Activated CD4-positive, CD25-positive, alpha-beta regulatory T cell (primary cell): Measurements from ENCODE around the gene CTRB1.
"Not testable (repeated sequence)": the region's sequence is repeated elsewhere in the genome, so short reads cannot be mapped to it uniquely, and the experiment has no call there.

Source experiments
- DNase-seq, 4 experiments: peaks; one replicate each; lab custom pipeline; 2025; lab: John Stamatoyannopoulos, UW

Gene CTRB1

DNA sequence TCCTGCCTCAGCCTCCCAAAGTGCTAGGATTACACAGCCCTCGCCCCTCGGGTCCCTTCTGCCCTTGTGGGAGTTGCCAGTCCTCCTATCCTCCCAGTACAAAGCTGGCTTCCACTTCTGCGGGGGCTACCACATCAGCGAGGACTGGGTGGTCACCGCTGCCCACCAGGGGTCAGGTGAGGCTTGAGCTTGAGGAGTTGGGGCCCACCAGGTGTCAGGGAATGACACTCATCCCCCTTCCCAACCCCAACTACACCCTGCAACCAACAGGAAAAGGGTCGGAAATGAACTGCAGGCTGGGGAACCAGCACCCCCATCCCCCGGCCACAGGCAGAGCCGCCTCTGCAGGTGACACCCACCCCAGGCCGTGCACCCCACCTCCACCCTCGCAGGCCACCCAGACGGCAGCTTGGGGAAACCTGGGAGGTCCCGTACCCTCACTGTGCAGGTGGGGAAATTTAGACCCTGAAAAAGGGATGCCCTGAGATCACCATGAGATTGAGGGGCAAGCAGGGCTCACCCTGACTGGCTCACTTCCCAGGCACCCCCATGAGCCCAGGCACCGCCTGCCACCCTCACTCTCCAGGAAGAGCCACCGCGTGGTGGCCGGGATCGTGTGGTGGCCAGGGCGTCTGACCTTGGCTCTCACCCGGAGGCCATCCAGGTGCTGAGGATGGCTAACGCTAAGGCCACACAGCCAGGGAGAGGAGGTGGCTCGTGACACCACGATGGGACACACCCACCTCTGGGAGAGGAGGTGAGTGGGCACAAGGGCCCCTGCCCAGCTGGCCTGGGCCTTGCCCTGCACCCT is 8.0 kb downstream of the CTRB1 start:
- DNase-seq, result no peak

DNA sequence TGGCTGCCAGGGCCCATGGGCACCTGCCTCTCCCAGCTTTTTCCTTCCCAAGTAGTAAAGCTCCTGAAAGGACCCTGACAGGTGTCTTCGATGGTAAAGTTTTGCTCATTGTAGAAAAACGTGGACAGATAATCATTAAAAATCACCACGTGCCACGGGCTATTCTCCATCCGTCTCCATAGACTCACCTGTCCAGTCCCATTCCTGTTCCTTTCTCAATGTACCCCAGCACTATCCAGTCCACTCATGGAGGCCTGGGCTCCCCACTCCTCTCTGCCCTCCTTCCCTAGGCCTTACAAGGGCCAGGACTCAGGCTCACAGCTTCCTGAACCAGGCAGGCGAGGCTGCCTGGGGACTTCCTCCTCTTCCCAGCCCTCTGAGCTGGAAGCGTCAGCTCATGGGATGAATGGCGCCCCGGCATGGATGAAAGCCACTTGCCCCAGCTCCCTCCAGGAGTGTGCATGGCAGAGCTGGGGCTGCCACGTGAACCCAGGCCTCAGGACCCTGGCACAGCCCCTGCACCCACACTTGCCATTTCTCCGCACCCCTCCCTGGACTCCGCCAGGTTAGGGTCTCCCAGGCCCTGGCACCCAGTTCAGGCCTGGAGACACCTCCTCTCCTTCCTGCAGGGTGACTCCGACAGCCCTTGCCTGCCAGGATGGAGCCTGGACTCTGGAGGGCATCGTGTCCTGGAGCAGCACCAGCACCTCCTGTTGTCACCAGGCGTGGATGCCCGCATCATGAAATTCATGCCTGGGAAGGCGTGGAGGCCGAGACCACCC is 8.8 kb downstream of the CTRB1 start:
- no peak for DNase-seq

DNA sequence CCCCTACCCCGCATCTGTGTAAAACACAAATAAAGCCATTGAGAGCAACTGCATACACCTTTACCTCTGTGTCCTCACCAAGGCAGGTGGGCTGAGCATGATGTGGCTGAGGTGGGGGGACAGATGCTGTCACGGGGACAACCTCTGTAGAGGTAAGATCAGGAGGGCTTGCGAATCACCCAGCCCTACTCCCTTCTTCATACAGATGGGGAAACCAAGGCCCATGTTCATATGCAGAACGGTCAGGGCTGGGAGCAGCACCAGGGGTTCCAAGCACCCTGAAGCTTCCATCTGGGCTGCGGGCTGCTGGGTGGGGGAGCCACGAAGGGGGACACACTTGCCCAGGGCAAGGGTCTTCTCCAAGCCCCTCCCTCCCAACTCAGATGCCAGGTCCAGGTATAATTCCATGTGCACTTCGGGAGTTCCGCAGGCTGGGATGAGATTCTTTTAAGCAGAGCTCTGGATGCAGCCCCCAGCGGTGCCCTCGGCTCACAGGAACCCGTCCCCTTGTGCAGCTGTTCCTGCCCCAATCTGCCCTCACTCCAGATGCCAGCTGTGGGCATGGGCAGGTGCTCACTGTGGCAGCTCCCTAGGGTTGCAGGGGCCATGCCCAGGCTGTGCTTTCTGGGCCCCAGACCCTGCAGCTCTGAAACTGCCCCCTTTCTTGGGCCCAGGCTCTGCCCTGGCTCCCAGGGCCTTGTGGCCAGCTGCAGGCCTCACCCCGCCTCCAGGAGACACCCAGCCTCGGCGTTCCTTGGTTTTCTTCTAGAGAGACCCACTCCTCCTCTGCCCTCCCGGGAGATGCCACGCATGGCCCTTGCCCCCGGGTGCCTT is 9.6 kb downstream of the CTRB1 start:
- DNase-seq, result no peak

DNA sequence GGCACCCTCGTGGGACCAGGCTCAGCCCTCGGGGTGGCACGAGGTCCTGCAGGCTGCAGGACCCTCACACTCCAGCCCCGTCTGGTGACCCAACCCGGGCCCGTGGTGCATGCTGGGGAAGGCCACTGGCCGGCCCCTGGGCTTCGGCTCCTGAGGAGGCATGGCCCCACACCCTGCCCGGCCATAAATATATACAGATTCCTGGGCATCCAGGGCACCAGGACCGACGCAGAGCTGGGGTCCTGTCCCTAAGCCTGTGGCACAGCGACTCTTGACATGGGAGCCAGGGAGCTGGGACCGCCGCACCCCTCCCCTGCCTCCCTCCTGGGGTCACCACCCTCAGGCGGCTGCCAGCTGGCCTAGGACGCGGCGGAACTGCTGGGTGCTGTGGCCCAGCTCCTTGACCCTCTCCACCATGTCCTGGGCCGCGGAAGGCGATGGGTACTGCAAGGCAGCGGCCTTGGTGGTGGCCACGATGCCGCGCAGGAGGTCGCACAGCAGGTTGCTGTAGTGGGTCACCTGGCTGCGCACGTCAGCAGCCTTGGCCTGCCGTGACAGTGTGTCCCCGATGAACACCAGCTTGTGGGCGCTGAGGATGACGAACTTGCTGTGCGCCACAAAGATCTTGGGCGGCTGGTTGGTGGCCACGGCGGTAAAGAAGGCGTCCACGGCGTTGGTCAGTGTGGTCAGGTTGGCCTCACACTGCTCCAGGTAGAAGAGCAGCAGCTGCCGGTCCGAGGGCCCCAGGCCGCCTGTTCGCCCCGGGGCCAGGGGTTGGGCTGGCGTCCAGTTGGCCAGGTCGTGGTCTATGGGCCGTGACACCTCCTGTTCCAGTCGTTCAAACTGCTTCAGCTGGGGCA is 10.6 kb downstream of the CTRB1 start:
- DNase-seq, result no peak

DNA sequence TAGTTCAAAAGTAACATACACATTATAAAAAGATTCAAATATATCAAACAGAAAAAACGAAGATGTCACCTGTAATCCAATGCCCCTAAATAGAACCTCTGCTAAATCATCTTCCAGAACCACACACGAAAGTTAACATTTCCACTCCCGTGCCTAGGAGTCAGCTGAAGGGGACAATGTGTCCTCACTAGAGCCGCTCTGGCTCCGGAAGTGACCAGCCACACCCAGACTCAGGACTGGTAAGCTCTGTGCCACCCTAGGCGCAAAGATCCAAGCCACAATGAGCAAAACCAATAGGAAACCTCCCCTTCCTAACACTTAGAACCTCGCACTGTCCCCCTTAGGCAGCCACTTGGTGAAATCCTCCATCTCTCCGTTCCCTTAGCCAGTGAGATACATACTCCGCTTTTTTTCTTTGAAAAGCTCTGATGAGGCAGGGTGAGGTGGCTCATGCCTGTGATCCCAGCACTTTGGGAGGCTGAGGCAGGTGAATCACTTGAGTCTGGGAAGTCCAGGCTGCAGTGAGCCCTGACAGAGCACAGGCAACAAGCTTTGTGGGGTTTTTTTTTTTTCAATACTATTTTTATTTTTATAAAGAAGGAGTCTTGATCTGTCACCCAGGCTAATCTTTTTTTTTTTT is 11.8 kb downstream of the CTRB1 start:
- no peak for DNase-seq

DNA sequence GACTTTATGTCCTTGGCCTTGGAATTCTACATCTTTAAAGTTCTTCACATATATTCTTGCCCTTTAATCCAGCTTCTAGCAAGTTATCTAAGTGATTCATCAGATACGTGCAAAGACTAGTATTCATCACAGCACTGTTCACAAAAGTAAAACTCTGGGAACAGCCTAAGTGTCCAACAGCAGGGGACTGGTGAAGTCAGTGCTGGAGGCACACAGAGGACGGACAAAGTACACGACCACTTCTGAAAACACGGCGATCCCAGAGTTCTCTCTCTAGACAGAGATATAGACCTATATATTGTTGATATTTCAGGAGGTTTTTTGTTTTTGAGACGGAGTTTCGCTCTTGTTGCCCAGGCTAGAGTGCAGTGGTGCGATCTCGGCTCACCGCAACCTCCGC is 12.8 kb downstream of the CTRB1 start:
- DNase-seq, result no peak

- no peak for DNase-seq
Observed at GRCh38 chr16:75233611-75233938, 14.8 kb downstream of the CTRB1 start.

DNA sequence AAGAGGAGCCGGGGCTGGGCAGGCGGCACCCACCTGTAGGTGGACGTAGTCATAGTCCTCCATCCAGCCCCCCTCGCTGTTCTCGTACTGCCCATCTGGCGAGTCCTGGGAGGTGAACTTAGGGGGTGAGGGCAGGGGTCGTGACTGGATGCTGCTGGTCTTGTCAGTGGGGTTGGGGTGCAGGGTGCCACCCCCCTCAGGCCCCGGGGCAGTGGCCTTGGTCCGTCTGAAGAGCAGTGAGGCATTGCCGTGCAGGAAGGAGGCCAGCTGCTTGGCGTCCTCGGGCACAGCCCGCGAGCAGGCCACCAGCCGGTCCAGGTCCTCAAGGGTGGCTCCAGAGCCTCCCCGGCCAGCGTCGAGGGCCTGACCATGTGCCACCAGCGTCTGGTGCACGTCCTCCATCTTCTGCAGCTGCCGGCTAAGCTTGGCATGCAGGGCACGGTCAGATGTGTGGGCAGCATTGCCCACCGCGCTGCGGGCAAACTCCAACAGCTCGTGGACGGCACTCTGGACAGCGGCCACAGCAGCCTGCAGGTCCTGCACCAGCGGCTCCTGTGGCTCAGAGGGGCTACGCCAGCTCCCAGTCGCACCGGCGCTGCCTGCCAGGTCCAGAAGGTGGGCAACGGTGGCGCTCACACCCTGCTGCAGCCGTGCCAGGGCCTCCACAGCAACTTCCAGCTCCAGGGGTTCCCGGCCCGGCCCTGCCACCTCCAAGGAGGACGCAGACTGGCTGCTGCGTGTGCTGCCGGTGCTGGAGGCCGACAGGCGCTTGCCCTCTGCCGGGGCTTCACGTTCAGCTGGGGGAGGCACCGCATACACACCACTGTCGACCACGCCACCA is 16.3 kb downstream of the CTRB1 start:
- no peak for DNase-seq

DNA sequence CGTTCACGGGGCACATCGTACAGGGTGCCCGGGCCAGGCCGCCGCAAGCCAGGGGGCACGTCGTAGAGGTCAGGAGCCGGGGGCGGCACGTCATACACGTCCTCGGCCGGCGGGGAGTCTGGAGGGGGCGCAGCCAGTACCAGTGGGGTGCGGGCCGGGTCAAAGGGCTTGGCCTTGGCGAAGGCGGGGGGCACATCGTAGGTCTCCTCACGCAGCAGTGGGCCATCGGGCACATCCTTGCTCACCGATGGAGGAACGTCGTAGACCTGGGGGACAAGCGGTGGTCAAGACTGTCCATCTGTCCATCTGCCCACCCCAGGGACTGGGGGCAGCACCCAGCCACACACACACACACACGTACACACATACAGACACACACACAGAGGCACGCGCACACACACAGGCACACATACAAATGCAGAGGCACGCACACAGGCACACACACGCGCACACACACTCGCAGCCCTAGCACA is 17.0 kb downstream of the CTRB1 start:
- DNase-seq, result no peak

DNA sequence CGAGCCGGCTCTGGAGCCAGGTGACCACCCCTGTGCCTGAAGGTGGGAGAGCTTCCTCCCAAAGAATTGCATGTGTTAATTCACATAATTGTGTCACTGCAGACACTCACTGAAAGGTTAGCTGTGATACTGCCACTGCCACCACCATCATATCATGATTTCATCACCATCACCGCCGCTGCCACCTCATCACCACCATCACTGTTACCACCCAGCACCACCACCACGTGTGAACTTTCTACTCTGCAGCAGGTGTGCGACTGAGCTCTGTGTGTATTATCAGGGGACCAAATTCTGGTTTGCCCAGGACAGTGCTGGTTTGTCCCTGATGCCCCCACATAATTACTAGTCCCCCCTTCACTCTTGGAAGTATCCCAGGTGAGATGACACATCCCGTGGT is 17.4 kb downstream of the CTRB1 start:
- DNase-seq, result no peak

DNA sequence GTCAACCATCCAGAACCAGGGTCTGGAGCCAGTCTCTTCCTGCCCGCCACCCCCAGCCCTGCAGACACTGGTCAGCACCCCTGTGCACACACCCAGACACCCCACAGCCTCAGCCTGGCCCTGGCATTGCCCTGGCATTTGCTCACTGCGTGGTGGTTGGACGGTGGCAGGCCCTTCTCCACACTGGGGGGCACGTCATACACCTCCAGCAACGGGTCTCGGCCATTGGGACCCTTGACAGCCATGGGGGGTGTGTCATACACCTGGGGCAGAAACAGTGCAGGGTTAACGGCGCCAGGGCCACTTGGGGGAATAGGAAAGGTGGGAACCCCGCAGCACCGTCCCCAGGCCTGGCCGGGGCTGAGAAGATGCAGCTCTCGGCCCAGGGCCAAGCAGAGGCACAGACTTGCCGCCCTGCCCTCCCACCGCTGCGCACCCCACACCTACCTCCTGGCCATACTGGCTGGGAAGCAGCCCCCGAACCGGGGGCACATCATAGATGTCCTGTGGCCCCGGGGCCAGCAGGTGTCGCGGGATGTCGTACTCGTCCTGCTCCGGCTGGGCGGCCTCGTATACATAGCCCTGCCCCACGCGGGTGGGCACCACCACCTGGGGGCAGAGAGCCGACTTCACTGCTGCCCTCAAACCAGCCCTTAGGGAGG is 18.1 kb downstream of the CTRB1 start:
- no peak for DNase-seq

DNA sequence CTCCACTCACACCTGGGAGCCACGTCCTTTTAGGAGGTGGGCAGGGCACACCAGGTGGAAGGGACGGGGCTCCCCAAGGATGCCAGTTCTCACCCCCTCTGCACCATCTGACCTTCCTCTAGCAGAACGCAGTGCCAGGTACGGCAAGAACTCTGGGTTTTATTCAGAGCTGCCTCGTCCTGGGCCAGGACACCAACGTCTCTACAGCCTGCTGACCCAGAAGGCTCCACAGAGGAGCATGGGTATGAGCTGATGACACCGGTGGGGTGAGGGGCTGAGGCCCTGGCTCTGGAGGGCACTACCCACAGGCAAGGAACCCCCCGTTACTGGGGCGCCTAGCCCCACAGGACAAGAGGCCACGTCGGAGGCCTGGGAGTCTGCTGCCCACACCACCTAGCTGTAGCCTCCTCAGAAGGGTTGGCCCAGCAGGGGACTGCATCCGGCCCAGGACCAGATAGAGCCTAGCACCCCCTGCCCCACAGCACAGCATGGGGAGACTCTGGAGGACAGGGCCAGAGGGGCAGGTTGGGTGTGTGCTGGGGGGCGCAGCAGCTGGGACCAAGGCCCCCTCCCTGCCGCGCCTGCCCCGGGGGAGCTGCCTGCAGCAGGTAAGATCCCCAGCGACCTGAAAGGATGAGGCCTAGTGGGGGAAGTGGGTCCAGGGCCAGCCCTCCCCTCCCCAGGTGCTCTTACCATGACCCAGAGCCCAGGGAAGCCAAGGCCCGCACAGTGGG is 18.8 kb downstream of the CTRB1 start:
- no peak for DNase-seq

- no peak for DNase-seq
Observed at GRCh38 chr16:75238132-75238852, 19.5 kb downstream of the CTRB1 start.

GRCh38 chr16:75238853-75239541 is 20.2 kb downstream of the CTRB1 start:
- DNase-seq, result no peak

GRCh38 chr16:75239542-75240122 is 20.8 kb downstream of the CTRB1 start:
- no peak for DNase-seq

DNA sequence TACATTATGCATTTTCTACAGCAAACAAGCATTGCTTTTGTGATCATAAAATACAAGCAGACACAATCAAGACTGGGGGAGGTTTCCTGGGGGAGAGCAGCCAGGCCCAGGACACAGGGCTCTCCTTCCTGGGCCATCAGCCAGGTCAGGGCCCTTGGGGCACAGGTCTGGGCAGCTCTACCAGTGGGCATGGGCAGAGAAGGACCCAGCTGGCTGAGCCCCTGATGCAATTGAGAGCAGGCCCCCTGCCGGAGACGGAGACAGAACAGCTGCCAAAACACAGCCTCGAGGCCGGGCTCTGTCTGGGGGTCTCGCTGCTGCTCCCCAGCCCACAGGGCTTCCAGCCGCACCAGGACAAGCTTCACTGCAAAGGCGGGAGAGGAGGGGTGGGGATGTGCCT is 21.8 kb downstream of the CTRB1 start:
- DNase-seq, result not testable (repeated sequence)

DNA sequence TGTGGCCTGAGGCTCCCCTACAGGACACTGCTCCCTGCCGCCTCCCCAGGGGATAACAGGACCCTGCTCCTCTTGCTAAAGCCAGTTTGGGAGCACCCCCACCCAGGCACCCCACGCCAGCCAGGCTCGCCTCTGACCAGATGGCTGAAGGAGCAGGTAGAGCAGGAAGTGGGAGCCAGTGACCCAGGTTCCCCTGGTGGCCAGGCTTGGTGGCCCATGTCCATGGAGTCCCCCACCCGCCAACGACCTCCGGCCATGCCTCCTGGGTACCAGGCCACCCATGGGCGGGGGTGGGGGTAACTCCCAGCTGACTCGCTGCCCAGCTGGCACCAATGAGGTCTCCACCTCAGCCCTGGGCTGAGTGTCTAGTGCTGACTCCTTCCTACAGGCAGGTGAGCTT is 22.6 kb downstream of the CTRB1 start:
- DNase-seq, result no peak
